Caco-2 (cell line): ENCODE data around the gene HNRNPR. TPM values are rescaled to one million over a fixed set of nuclear protein-coding genes. Genes with fewer than 3 reads are reported as not detected.

ENCODE experiments used
- total RNA-seq: library from RNA; stranded (reverse); gene quantifications from 2 replicates; pipeline ENCODE4 v1.2.3, GENCODE V29; 2022

The HNRNPR gene
- total RNA-seq, 1 experiment from 2014 or later = 183 TPM

Other genes with a start within 250 kb of the HNRNPR start
- gene LUZP1, start 175.4 kb downstream of the HNRNPR start, total RNA-seq = 20.0 and 20.6 TPM in 2 replicates
- gene HTR1D, start 126.8 kb downstream of the HNRNPR start, total RNA-seq = 7.7 and 8.7 TPM in 2 replicates
- gene ZNF436, start 25.6 kb upstream of the HNRNPR start, total RNA-seq = 6.0 and 6.1 TPM in 2 replicates
- gene TCEA3, start 80.5 kb upstream of the HNRNPR start, total RNA-seq = 14.6 and 15.8 TPM in 2 replicates
- gene ASAP3, start 139.9 kb upstream of the HNRNPR start, total RNA-seq = 10.8 and 12.1 TPM in 2 replicates
- 9.1 and 9.5 TPM in 2 replicates for gene E2F2, start 186.9 kb upstream of the HNRNPR start, total RNA-seq
- 13.7 and 18.0 TPM in 2 replicates for gene ID3, start 215.2 kb upstream of the HNRNPR start, total RNA-seq